Astrocyte of the cerebellum (primary cell): ENCODE data around the gene SNX17.

ENCODE experiments used
- DNase-seq: peaks from one replicate; pipeline ENCODE4 v3.0.0-alpha.2; 2011; ENCODE audit warnings: low read depth
- H3K4me3 ChIP-seq: 2 replicates; pipeline ENCODE4 v1.5.1; 2011; ENCODE audit warnings: mild to moderate bottlenecking, low read depth, low read length, moderate library complexity
- CTCF ChIP-seq: IDR thresholded peaks from 2 replicates; pipeline ENCODE4 v1.5.1; 2012; ENCODE audit warnings: low read length, low read depth, moderate library complexity, mild to moderate bottlenecking; ENCODE audit errors: missing control alignments
- in situ Hi-C: cut with HindIII; loops from 2 replicates; pipeline ENCODE4 v1.10.0; 2017; ENCODE audit warnings: low sequenced_read_pairs

The SNX17 gene

DNA sequence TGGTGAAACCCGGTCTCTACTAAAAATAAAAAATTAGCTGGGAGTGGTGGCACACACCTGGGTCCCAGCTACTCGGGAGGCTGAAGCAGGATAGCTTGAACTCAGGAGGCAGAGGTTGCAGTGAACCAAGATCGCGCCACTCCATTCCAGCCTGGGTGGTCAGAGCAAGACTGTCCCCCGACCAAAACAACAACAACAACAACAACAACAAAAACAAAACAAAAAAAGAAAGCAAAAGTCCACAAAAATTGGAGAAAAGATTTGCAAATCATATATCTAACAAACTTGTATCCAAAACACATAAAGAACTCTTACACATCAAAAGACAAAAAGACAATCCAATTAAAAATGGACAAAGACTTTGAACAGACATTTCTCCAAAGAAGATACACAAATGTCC is 28.5 kb downstream of the SNX17 start:
- H3K4me3 ChIP-seq = no peak overlapping the region
- in situ Hi-C loops = no loop called here
- no peak for DNase-seq
- no peak for TF ChIP-seq CTCF

GRCh38 chr2:27400348-27401135 is 30.1 kb downstream of the SNX17 start:
- in situ Hi-C loops = no loop called here
- DNase-seq = peak; percentile 45
- no peak for TF ChIP-seq CTCF
- H3K4me3 ChIP-seq = no peak overlapping the region

DNA sequence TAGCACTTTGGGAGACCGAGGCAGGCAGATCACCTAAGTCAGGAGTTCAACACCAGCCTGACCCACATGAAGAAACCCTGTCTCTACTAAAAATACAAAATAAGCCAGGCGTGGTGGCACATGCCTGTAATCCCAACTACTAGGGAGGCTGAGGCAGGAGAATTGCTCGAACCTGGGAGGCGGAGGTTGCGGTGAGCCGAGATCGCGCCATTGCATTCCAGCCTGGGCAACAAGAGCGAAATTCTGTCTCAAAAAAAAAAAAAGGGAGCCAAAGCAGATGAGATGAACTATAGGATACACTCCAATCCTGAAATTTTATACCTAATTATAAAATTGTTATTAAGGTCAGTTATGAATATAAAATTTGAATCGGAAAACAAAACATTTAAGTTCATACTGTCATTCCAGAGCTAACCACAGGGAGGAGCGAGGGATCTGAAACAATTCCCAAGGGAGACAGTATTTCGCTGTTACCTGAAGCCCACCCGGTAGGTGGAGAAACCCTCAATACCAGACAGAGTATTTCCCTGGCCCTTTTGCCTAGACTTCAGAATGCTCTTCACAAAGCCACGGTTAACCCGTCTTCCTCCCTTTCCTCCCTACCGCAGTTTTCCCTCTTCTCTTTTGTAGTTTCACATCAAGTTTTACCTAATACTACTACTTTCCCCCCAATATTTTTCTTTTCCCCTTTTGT is 37.5 kb downstream of the SNX17 start:
- peak; percentile 48 for DNase-seq

DNA sequence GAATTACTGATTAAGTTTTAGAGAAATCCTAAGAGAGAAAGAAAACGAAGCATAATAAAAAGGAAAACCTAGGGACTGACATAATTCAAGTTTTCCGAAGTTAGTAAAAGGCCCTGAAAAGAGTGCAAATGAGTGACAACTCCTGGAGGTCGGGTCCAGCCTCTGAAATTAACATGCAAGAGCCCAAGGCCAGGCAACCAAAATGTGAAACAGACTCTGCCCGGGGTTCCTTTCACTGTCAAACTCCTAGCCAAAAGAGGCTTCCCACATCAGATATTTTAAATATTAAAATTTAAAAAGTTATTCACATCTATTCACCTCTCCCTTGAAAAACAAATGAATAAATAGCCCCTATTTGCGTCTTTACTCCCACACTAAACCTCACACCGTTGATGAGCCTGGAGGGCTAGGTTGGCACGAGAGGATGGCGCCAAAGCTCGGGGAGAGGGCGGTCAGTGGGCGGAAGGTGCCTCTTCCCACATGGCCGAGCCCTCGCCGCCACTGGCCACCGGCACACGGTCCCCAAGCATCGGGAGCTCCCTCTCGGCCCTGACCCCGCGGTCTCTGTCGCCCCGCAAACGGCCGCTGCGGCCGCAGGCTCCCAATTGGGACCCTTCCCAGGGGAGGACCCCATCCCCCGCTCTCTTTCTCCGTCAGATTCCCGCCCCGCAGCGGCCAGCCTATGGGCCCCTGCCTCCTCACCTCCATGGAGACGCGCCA is 38.3 kb downstream of the SNX17 start:
- in situ Hi-C loops = no loop called here
- TF ChIP-seq CTCF = no peak
- DNase-seq = no peak
- peak overlapping the region; percentile 96 for H3K4me3 ChIP-seq

More for the DNA sequence above, 37.5 kb downstream of the SNX17 start:
- TF ChIP-seq CTCF = peak; percentile 58
- peak overlapping the region; percentile 96 for H3K4me3 ChIP-seq
- in situ Hi-C loops = no loop called here

- H3K4me3 ChIP-seq = peak within 1 kb of the TSS; percentile 96
- in situ Hi-C loops = no loop called here
- TF ChIP-seq CTCF = no peak
- peak; percentile 74 for DNase-seq
Observed at GRCh38 chr2:27409321-27410073, 39.1 kb downstream of the SNX17 start, which contains the start of gene PPM1G. Gene PPM1G, minus strand, starts transcription at chr2:27409591. Its CDS starts 169 bp downstream, at chr2:27409422.
